OCI-LY7 (cell line): ENCODE data around the gene WNT1. TPM values are rescaled to one million over a fixed set of nuclear protein-coding genes. Genes with fewer than 3 reads are reported as not detected.

ENCODE experiments used
- BruUV-seq: library from RNA; stranded (reverse); fragments of 400-500 nt; replicated peaks from 2 replicates; lab custom pipeline; 2021; lab: Mats Ljungman, UMichigan
- CTCF ChIA-PET: fragments of 300-600 bp; sonication (Branson Sonifier 250); formaldehyde crosslinking; loops from one replicate; lab custom pipeline; 2022; ENCODE audit warnings: antibody characterized with exemption; ENCODE audit not compliant: unreplicated experiment; lab: Charles Lee
- POLR2A ChIA-PET: fragments of 300-600 bp; sonication (Branson Sonifier 250); formaldehyde crosslinking; loops from one replicate; lab custom pipeline; 2022; ENCODE audit warnings: antibody characterized with exemption; lab: Charles Lee
- DNase-seq: peaks from one replicate; pipeline ENCODE4 v3.0.0-alpha.2; 2015; ENCODE audit warnings: low spot score
- H2AFZ ChIP-seq: fragments of 200-600 bp; sonication (generic), shearing (Covaris generic); 2 replicates; pipeline ENCODE4 v1.6.1; 2014; ENCODE audit warnings: mild to moderate bottlenecking, antibody characterized with exemption, low read length, moderate library complexity
- H3K27ac ChIP-seq: fragments of 200-600 bp; sonication (generic); 2 replicates; pipeline ENCODE4 v1.5.1; 2014; ENCODE audit warnings: mixed run types, low read depth, mild to moderate bottlenecking, moderate library complexity, low read length, inconsistent platforms; ENCODE audit not compliant: poor library complexity, severe bottlenecking
- H3K36me3 ChIP-seq: fragments of 200-600 bp; sonication (generic); 2 replicates; pipeline ENCODE4 v1.6.1; 2014; ENCODE audit warnings: mild to moderate bottlenecking, antibody characterized with exemption, low read length, moderate library complexity, mixed read lengths; ENCODE audit not compliant: insufficient read depth
- H3K4me1 ChIP-seq: fragments of 200-600 bp; sonication (generic); 2 replicates; pipeline ENCODE4 v1.5.1; 2014; ENCODE audit warnings: mild to moderate bottlenecking, low read length; ENCODE audit not compliant: insufficient read depth, poor library complexity, severe bottlenecking
- H3K4me2 ChIP-seq: fragments of 200-600 bp; sonication (generic); 2 replicates; pipeline ENCODE4 v1.6.1; 2014; ENCODE audit warnings: mild to moderate bottlenecking, low read length
- H3K4me3 ChIP-seq: fragments of 200-600 bp; sonication (generic); 2 replicates; pipeline ENCODE4 v1.5.1; 2014; ENCODE audit warnings: mild to moderate bottlenecking, low read depth, low read length; ENCODE audit not compliant: poor library complexity, severe bottlenecking
- H3K79me2 ChIP-seq: fragments of 200-600 bp; sonication (generic); 2 replicates; pipeline ENCODE4 v1.6.1; 2016; ENCODE audit warnings: low read depth, mild to moderate bottlenecking, low read length, moderate library complexity, mixed read lengths; ENCODE audit not compliant: insufficient read depth
- H3K9me2 ChIP-seq: fragments of 200-600 bp; sonication (generic); 2 replicates; pipeline ENCODE4 v1.6.1; 2016; ENCODE audit warnings: mild to moderate bottlenecking, low read length, mixed read lengths; ENCODE audit not compliant: insufficient read depth
- H3K9me3 ChIP-seq: fragments of 200-600 bp; sonication (generic); 2 replicates; pipeline ENCODE4 v1.6.1; 2014; ENCODE audit warnings: mild to moderate bottlenecking, mixed run types, low read length, mixed read lengths
- H4K20me1 ChIP-seq: fragments of 200-600 bp; sonication (generic); 2 replicates; pipeline ENCODE4 v1.6.1; 2014; ENCODE audit warnings: mild to moderate bottlenecking, antibody characterized with exemption, low read length, moderate library complexity, mixed read lengths; ENCODE audit not compliant: insufficient read depth
- CTCF ChIP-seq: fragments of 200-600 bp; sonication (generic); conservative IDR thresholded peaks from 2 replicates; pipeline ENCODE4 v1.5.1; 2014; ENCODE audit warnings: mild to moderate bottlenecking, antibody characterized with exemption, low read length, moderate library complexity, mixed read lengths
- EZH2phosphoT487 ChIP-seq: fragments of 200-600 bp; sonication (generic); IDR thresholded peaks from 2 replicates; pipeline ENCODE4 v1.6.1; 2018; ENCODE audit warnings: low read depth, borderline replicate concordance, mild to moderate bottlenecking, mixed run types, antibody characterized with exemption, low read length, moderate library complexity, mixed read lengths
- intact Hi-C: fragments of 100-400 bp; cut with micrococcal nuclease; formaldehyde crosslinking; loops from one replicate; pipeline ENCODE4 v1.10.0; 2022; ENCODE audit not compliant: unreplicated experiment
- total RNA-seq, 2 experiments: library from RNA; depleted of rRNA in 1 of 2; stranded (reverse); fragments of >200 nt in 1 of 2; shearing (Covaris generic) in 1 of 2; gene quantifications; 2 replicates each; pipeline ENCODE4 v1.2.3, GENCODE V29; 2014 to 2022

WNT1 gene
- total RNA-seq, 2 experiments from 2014 or later, result not detected

- H2AFZ ChIP-seq, result no peak overlapping the region; the same call in 1 of the 2 replicates
- peak; percentile 71 for DNase-seq
- peaks cover 30% of the 10 kb centered on the region for H3K4me1 ChIP-seq
- H3K36me3 ChIP-seq, result 0 out of 2 replicates have a peak, but pooled peaks cover 7% of the 10 kb centered on the region
- H3K9me3 ChIP-seq, result no peaks in the 10 kb centered on the region
- no peaks in the 10 kb centered on the region for H4K20me1 ChIP-seq
- intact Hi-C loops, result loop anchor here (1.0 to 5.0 kb wide), 3 partner anchors 21 to 100 kb away; partner anchors contain the start of gene PRKAG1
- TF ChIP-seq CTCF (peak; percentile 83), EZH2phosphoT487 (peak; percentile 80; the same call in 1 of the 2 replicates)
- POLR2A ChIA-PET, result interaction anchor here (1.0 kb wide), 2 partner anchors 20 to 75 kb away, joined by 4 read pairs; no protein-coding TSS in a partner anchor
- peak overlapping the region; percentile 40 for H3K4me3 ChIP-seq
- H3K9me2 ChIP-seq, result no peaks in the 10 kb centered on the region
- no peak overlapping the region for H3K27ac ChIP-seq
- H3K4me2 ChIP-seq, result peak overlapping the region; percentile 67
- no TSS peak for BruUV-seq
- H3K79me2 ChIP-seq, result no peaks in the 10 kb centered on the region
- CTCF ChIA-PET, result interaction anchor here (0.5 to 2.0 kb wide), 7 partner anchors 18 to 182 kb away, joined by 3 to 9 read pairs (median 4); no protein-coding TSS in a partner anchor
Observed at GRCh38 chr12:48996794-48997718, 18.9 kb downstream of the WNT1 start.

GRCh38 chr12:48997719-48998496, 19.8 kb downstream of the WNT1 start:
- POLR2A ChIA-PET, result interaction anchor here (1.0 to 1.2 kb wide), 3 partner anchors 20 to 74 kb away, joined by 4 read pairs; no protein-coding TSS in a partner anchor
- Histone ChIP-seq H3K36me3 (peaks cover 15% of the 10 kb centered on the region), H3K4me3 (peak overlapping the region; percentile 34), H3K27ac (no peak overlapping the region), H4K20me1 (no peaks in the 10 kb centered on the region), H3K79me2 (no peaks in the 10 kb centered on the region), H3K9me3 (no peaks in the 10 kb centered on the region), H3K4me1 (peaks cover 30% of the 10 kb centered on the region), H2AFZ (no peak overlapping the region), H3K9me2 (no peaks in the 10 kb centered on the region), H3K4me2 (peak overlapping the region; percentile 67)
- DNase-seq, result no peak
- CTCF ChIA-PET, result interaction anchor here (0.5 to 2.0 kb wide), 2 partner anchors 17 to 22 kb away, joined by 4 to 9 read pairs; no protein-coding TSS in a partner anchor
- BruUV-seq, result no TSS peak
- no peak for TF ChIP-seq EZH2phosphoT487
- TF ChIP-seq CTCF, result no peak
- intact Hi-C loops, result loop anchor here (5.0 kb wide), 1 partner anchor 99 kb away; no protein-coding TSS in a partner anchor
